SK-N-SH treated with all-trans-retinoic acid at 6 μM for 48 hours (cell line): ENCODE data around the gene NR2F2.

Source experiments
- ESRRG ChIP-seq: fragments of 250-450 bp; sonication (Bioruptor Pico); IDR thresholded peaks from 2 replicates; pipeline ENCODE4 v1.6.1; 2021; ENCODE audit warnings: mild to moderate bottlenecking
- ISL1 ChIP-seq: fragments of 250-450 bp; sonication (Bioruptor Pico); IDR thresholded peaks from 2 replicates; pipeline ENCODE4 v2.1.2; 2022; ENCODE audit warnings: mild to moderate bottlenecking, moderate library complexity
- PATZ1 ChIP-seq: fragments of 250-450 bp; sonication (Bioruptor Pico); IDR thresholded peaks from 2 replicates; pipeline ENCODE4 v1.8.0; 2020; ENCODE audit warnings: mild to moderate bottlenecking, moderate library complexity, borderline replicate concordance
- TCF4 ChIP-seq: fragments of 250-450 bp; sonication (Bioruptor Pico); IDR thresholded peaks from 2 replicates; pipeline ENCODE4 v1.8.0; 2021; ENCODE audit warnings: mild to moderate bottlenecking, moderate library complexity, borderline replicate concordance
- ZC3H10 ChIP-seq: fragments of 250-450 bp; sonication (Bioruptor Pico); IDR thresholded peaks from 2 replicates; pipeline ENCODE4 v1.5.1; 2021; ENCODE audit warnings: mild to moderate bottlenecking, moderate library complexity
- ZFP3 ChIP-seq: fragments of 250-450 bp; sonication (Bioruptor Pico); IDR thresholded peaks from 2 replicates; pipeline ENCODE4 v1.5.0; 2020; ENCODE audit warnings: mild to moderate bottlenecking, moderate library complexity
- ZNF70 ChIP-seq: fragments of 450-650 bp; formaldehyde crosslinking; IDR thresholded peaks from 2 replicates; pipeline ENCODE4 v1.5.0; 2020; ENCODE audit warnings: mild to moderate bottlenecking, moderate library complexity

- TF ChIP-seq ZFP3 (CRISPR knock-in tag) = no peak
- no peak for TF ChIP-seq ZNF70 (CRISPR knock-in tag)
- TF ChIP-seq ISL1 (CRISPR knock-in tag) = no peak
- TF ChIP-seq PATZ1 (CRISPR knock-in tag) = no peak
- no peak for TF ChIP-seq ESRRG
- no peak for TF ChIP-seq ZC3H10 (CRISPR knock-in tag)
- no peak for TF ChIP-seq TCF4 (CRISPR knock-in tag)
These were observed 2.2 kb downstream of the NR2F2 start for GRCh38 chr15:96332637-96333121.
